Activated CD4-positive, alpha-beta T cell treated with anti-CD3 and anti-CD28 coated beads, Interleukin-2, amount 10 ng/mL, durations not matched to agents 7 days and 5 days (primary cell): Measurements from ENCODE around the gene RNASET2. TPM values are rescaled to one million over a fixed set of nuclear protein-coding genes. Genes with fewer than 3 reads are reported as not detected.

Source experiments
- CTCF ChIA-PET: fragments of 350-600 bp; sonication (Branson Sonifier 250); formaldehyde crosslinking; loops from one replicate; lab custom pipeline; 2021; ENCODE audit warnings: antibody characterized with exemption; lab: Charles Lee
- POLR2A ChIA-PET: fragments of 350-600 bp; sonication (Branson Sonifier 250); formaldehyde crosslinking; loops from one replicate; lab custom pipeline; 2021; ENCODE audit warnings: antibody characterized with exemption; lab: Charles Lee
- DNase-seq: peaks from one replicate; pipeline ENCODE4 v3.0.0-alpha.2; 2020
- H3K27ac Mint-ChIP-seq: one replicate; pipeline ENCODE4 v1.8.0; 2021; ENCODE audit warnings: mild to moderate bottlenecking, moderate library complexity, mixed read lengths
- H3K27me3 Mint-ChIP-seq: one replicate; pipeline ENCODE4 v1.8.0; 2021; ENCODE audit warnings: mixed read lengths
- H3K36me3 Mint-ChIP-seq: one replicate; pipeline ENCODE4 v1.8.0; 2021; ENCODE audit warnings: low read depth, mixed read lengths
- H3K4me1 Mint-ChIP-seq: one replicate; pipeline ENCODE4 v1.8.0; 2021; ENCODE audit warnings: mixed read lengths
- H3K4me3 Mint-ChIP-seq: one replicate; pipeline ENCODE4 v1.8.0; 2021; ENCODE audit warnings: mild to moderate bottlenecking, moderate library complexity, mixed read lengths
- H3K9me3 Mint-ChIP-seq: one replicate; pipeline ENCODE4 v1.8.0; 2021; ENCODE audit warnings: mixed read lengths
- total RNA-seq, 2 experiments: library from RNA; stranded (reverse); gene quantifications; one replicate each; pipeline ENCODE4 v1.2.3, GENCODE V29; 2021

The RNASET2 gene
- total RNA-seq, 2 experiments from 2014 or later = 84.3 to 101 TPM

GRCh38 chr6:166988674-166989201, 32.4 kb upstream of the RNASET2 start:
- POLR2A ChIA-PET = no interaction called here
- no peak for DNase-seq
- no peak overlapping the region for H3K27ac Mint-ChIP-seq
- H3K27me3 Mint-ChIP-seq = no peaks in the 10 kb centered on the region
- CTCF ChIA-PET = interaction anchor here (0.8 to 2.8 kb wide), 9 partner anchors 8 to 210 kb away, joined by 3 to 15 read pairs (median 5); partner anchors contain the start of gene CEP43
- H3K36me3 Mint-ChIP-seq = peaks cover 27% of the 10 kb centered on the region
- peaks cover 19% of the 10 kb centered on the region for H3K4me1 Mint-ChIP-seq
- no peak overlapping the region for H3K4me3 Mint-ChIP-seq
- H3K9me3 Mint-ChIP-seq = no peaks in the 10 kb centered on the region

- CTCF ChIA-PET = interaction anchor here (2.2 to 2.8 kb wide), 2 partner anchors 12 to 17 kb away, joined by 5 to 10 read pairs; no protein-coding TSS in a partner anchor
- H3K36me3 Mint-ChIP-seq = peaks cover 28% of the 10 kb centered on the region
- no peak overlapping the region for H3K27ac Mint-ChIP-seq
Measured at GRCh38 chr6:166987930-166988329, 31.6 kb upstream of the RNASET2 start.

GRCh38 chr6:166987448-166987847, 31.1 kb upstream of the RNASET2 start:
- Mint-ChIP-seq H3K27ac (no peak overlapping the region), H3K36me3 (peaks cover 31% of the 10 kb centered on the region), H3K27me3 (no peaks in the 10 kb centered on the region), H3K4me3 (no peak overlapping the region), H3K9me3 (no peaks in the 10 kb centered on the region), H3K4me1 (peaks cover 17% of the 10 kb centered on the region)
- CTCF ChIA-PET = interaction anchor here (2.8 kb wide), 1 partner anchor 12 kb away, joined by 10 read pairs; no protein-coding TSS in a partner anchor
- DNase-seq = no peak
- POLR2A ChIA-PET = no interaction called here

More at GRCh38 chr6:166987930-166988329, 31.6 kb upstream of the RNASET2 start:
- no peak overlapping the region for H3K4me3 Mint-ChIP-seq
- POLR2A ChIA-PET = no interaction called here
- H3K9me3 Mint-ChIP-seq = no peaks in the 10 kb centered on the region
- peaks cover 17% of the 10 kb centered on the region for H3K4me1 Mint-ChIP-seq
- no peak for DNase-seq
- no peaks in the 10 kb centered on the region for H3K27me3 Mint-ChIP-seq

- no peak for DNase-seq
- H3K9me3 Mint-ChIP-seq = no peaks in the 10 kb centered on the region
- ChIA-PET POLR2A (no interaction called here), CTCF (interaction anchor here (1.5 kb wide), 1 partner anchor 9 kb away, joined by 8 read pairs; no protein-coding TSS in a partner anchor)
- H3K4me3 Mint-ChIP-seq = no peak overlapping the region
- H3K27ac Mint-ChIP-seq = no peak overlapping the region
- no peaks in the 10 kb centered on the region for H3K4me1 Mint-ChIP-seq
- peaks cover 29% of the 10 kb centered on the region for H3K36me3 Mint-ChIP-seq
- no peaks in the 10 kb centered on the region for H3K27me3 Mint-ChIP-seq
Measured at GRCh38 chr6:166980738-166981137, 24.4 kb upstream of the RNASET2 start.

- ChIA-PET CTCF (no interaction called here), POLR2A (no interaction called here)
- Mint-ChIP-seq H3K4me3 (no peak overlapping the region), H3K27ac (no peak overlapping the region), H3K4me1 (peaks cover 2% of the 10 kb centered on the region), H3K36me3 (peaks cover 29% of the 10 kb centered on the region), H3K27me3 (no peaks in the 10 kb centered on the region), H3K9me3 (no peaks in the 10 kb centered on the region)
- DNase-seq = no peak
Measured at GRCh38 chr6:166977621-166978525, 21.5 kb upstream of the RNASET2 start.

- Mint-ChIP-seq H3K4me1 (peaks cover 2% of the 10 kb centered on the region), H3K27ac (no peak overlapping the region), H3K27me3 (no peaks in the 10 kb centered on the region), H3K9me3 (no peaks in the 10 kb centered on the region), H3K36me3 (peaks cover 29% of the 10 kb centered on the region), H3K4me3 (no peak overlapping the region)
- CTCF ChIA-PET = interaction anchor here (2.8 kb wide), 1 partner anchor 12 kb away, joined by 10 read pairs; no protein-coding TSS in a partner anchor
- POLR2A ChIA-PET = no interaction called here
- no peak for DNase-seq
Measured at GRCh38 chr6:166976636-166977035, 20.3 kb upstream of the RNASET2 start.

- ChIA-PET CTCF (interaction anchor here (0.6 to 1.8 kb wide), 5 partner anchors 11 to 73 kb away, joined by 3 to 6 read pairs (median 3); partner anchors contain the start of gene RNASET2), POLR2A (no interaction called here)
- Mint-ChIP-seq H3K27me3 (no peaks in the 10 kb centered on the region), H3K9me3 (peaks cover 7% of the 10 kb centered on the region), H3K4me1 (peaks cover 22% of the 10 kb centered on the region), H3K27ac (no peak overlapping the region), H3K36me3 (peaks cover 47% of the 10 kb centered on the region), H3K4me3 (no peak overlapping the region)
- no peak for DNase-seq
Measured at GRCh38 chr6:166972101-166972500, 15.8 kb upstream of the RNASET2 start.

- Mint-ChIP-seq H3K9me3 (peaks cover 13% of the 10 kb centered on the region), H3K27ac (no peak overlapping the region), H3K4me1 (peaks cover 22% of the 10 kb centered on the region), H3K36me3 (peaks cover 53% of the 10 kb centered on the region), H3K27me3 (no peaks in the 10 kb centered on the region), H3K4me3 (no peak overlapping the region)
- ChIA-PET POLR2A (no interaction called here), CTCF (interaction anchor here (0.6 to 1.8 kb wide), 4 partner anchors 14 to 20 kb away, joined by 3 to 6 read pairs (median 4); partner anchors contain the start of gene RNASET2)
- DNase-seq = no peak
Measured at GRCh38 chr6:166971271-166971670, 14.9 kb upstream of the RNASET2 start.

- Mint-ChIP-seq H3K4me1 (peaks cover 22% of the 10 kb centered on the region), H3K27ac (no peak overlapping the region), H3K27me3 (no peaks in the 10 kb centered on the region), H3K36me3 (peaks cover 55% of the 10 kb centered on the region), H3K9me3 (peaks cover 17% of the 10 kb centered on the region), H3K4me3 (no peak overlapping the region)
- ChIA-PET POLR2A (no interaction called here), CTCF (interaction anchor here (1.5 to 1.8 kb wide), 3 partner anchors 13 to 19 kb away, joined by 4 to 6 read pairs (median 4); no protein-coding TSS in a partner anchor)
- no peak for DNase-seq
Measured at GRCh38 chr6:166970776-166971175, 14.4 kb upstream of the RNASET2 start.

- Mint-ChIP-seq H3K4me3 (no peak overlapping the region), H3K9me3 (peaks cover 17% of the 10 kb centered on the region), H3K36me3 (peaks cover 55% of the 10 kb centered on the region), H3K27ac (peak overlapping the region; percentile 9), H3K4me1 (peaks cover 22% of the 10 kb centered on the region), H3K27me3 (no peaks in the 10 kb centered on the region)
- DNase-seq = no peak
- CTCF ChIA-PET = interaction anchor here (0.6 to 1.5 kb wide), 2 partner anchors 13 to 489 kb away, joined by 3 to 4 read pairs; no protein-coding TSS in a partner anchor
- POLR2A ChIA-PET = no interaction called here
Measured at GRCh38 chr6:166970091-166970490, 13.7 kb upstream of the RNASET2 start.

- Mint-ChIP-seq H3K36me3 (peaks cover 51% of the 10 kb centered on the region), H3K9me3 (peaks cover 17% of the 10 kb centered on the region), H3K27me3 (no peaks in the 10 kb centered on the region), H3K4me3 (peak overlapping the region; percentile 4), H3K27ac (peak overlapping the region; percentile 77), H3K4me1 (peaks cover 22% of the 10 kb centered on the region)
- ChIA-PET POLR2A (no interaction called here), CTCF (interaction anchor here (0.6 to 1.5 kb wide), 2 partner anchors 14 to 488 kb away, joined by 3 to 4 read pairs; no protein-coding TSS in a partner anchor)
- no peak for DNase-seq
Measured at GRCh38 chr6:166969390-166970002, 13.1 kb upstream of the RNASET2 start.

GRCh38 chr6:166966268-166966667, 9.9 kb upstream of the RNASET2 start:
- no peaks in the 10 kb centered on the region for H3K27me3 Mint-ChIP-seq
- H3K4me3 Mint-ChIP-seq = no peak overlapping the region
- no peak overlapping the region for H3K27ac Mint-ChIP-seq
- H3K9me3 Mint-ChIP-seq = peaks cover 25% of the 10 kb centered on the region
- ChIA-PET CTCF (no interaction called here), POLR2A (no interaction called here)
- H3K36me3 Mint-ChIP-seq = peaks cover 36% of the 10 kb centered on the region
- H3K4me1 Mint-ChIP-seq = peaks cover 19% of the 10 kb centered on the region
- DNase-seq = no peak
